Duodenal mucosa (tissue), 2 donors: ENCODE results near the gene ADD3.
A peak's percentile ranks its signal among the peaks of the same experiment; 100 is the strongest.

Experiments used
- H3K27ac ChIP-seq: one replicate; pipeline ENCODE4 v1.7.0; 2013; ENCODE audit warnings: low read depth, low read length
- H3K27me3 ChIP-seq, 2 donors: one replicate each; pipeline ENCODE4 v1.7.0; 2013; ENCODE audit warnings: low read length in 2 of 2, control low read depth in 1 of 2; ENCODE audit not compliant: insufficient read depth in 2 of 2, control insufficient read depth in 1 of 2
- H3K36me3 ChIP-seq, 2 donors: one replicate each; pipeline ENCODE4 v1.7.0; 2013; ENCODE audit warnings: low read length in 2 of 2, control low read depth in 1 of 2; ENCODE audit not compliant: insufficient read depth in 2 of 2, control insufficient read depth in 1 of 2
- H3K4me1 ChIP-seq, 2 donors: one replicate each; pipeline ENCODE4 v1.7.0; 2013; ENCODE audit warnings: low read length in 2 of 2, control low read depth in 1 of 2; ENCODE audit not compliant: insufficient read depth in 2 of 2, control insufficient read depth in 1 of 2
- H3K4me3 ChIP-seq, 2 donors: one replicate each; pipeline ENCODE4 v1.7.0; 2013; ENCODE audit warnings: low read length in 2 of 2, low read depth in 1 of 2
- H3K9ac ChIP-seq, 2 donors: one replicate each; pipeline ENCODE4 v1.7.0; 2013; ENCODE audit warnings: low read length in 2 of 2, low read depth in 1 of 2
- H3K9me3 ChIP-seq, 2 donors: one replicate each; pipeline ENCODE4 v1.7.0; 2013; ENCODE audit warnings: low read length in 2 of 2, control low read depth in 1 of 2; ENCODE audit not compliant: control insufficient read depth in 1 of 2

The ADD3 gene

DNA sequence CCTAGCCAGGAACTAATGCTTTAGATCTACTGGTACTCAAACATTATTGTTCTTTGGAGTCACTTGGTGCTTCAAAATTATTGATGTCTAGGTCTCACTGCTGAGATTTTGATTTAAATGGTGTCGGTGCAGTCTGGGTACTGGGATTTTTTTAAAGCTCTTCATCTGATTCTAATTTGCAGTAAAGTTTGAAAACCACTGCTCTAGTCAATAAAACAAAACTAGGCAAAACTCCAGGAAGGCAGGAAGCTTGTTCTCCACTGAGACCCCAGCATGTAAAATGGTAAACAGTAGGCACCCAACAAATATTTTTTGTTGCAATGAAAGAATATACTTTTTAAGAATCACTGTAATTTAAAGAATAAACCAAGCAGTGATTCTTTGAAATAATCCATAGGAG lies 49.7 kb downstream of the ADD3 start:
- Histone ChIP-seq H3K36me3 (no peaks in the 10 kb centered on the region), H3K27ac (no peak overlapping the region), H3K27me3 (no peaks in the 10 kb centered on the region), H3K9ac (no peak overlapping the region), H3K4me3 (no peak overlapping the region), H3K4me1 (peaks cover 8 to 30% of the 10 kb centered on the region in 2 donors), H3K9me3 (no peaks in the 10 kb centered on the region)

DNA sequence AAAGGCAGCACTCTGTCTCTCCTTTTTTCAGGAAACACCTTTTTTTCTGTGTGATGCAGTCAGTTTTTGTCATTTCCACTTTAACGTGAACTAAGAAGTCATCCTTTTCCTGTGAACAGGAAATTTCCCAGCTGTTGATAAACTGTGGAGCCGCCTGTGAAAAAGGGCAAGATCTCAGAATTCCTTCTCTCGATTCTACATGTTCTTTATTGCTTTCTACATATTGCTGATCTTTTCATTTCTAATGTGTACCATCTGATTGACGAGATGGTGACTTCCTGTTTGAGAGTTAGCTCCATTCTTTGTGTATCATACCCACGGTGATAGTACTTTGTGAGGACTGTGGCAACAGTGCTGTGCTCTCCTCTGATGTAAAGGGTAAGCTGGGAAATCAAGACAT lies 50.4 kb downstream of the ADD3 start:
- no peak overlapping the region for H3K4me3 ChIP-seq
- H3K4me1 ChIP-seq: peaks cover 8 to 30% of the 10 kb centered on the region in 2 donors
- no peak overlapping the region for H3K9ac ChIP-seq
- no peaks in the 10 kb centered on the region for H3K9me3 ChIP-seq
- no peaks in the 10 kb centered on the region for H3K36me3 ChIP-seq
- no peaks in the 10 kb centered on the region for H3K27me3 ChIP-seq
- no peak overlapping the region for H3K27ac ChIP-seq

- Histone ChIP-seq H3K4me1 (peaks cover 8 to 32% of the 10 kb centered on the region in 2 donors), H3K27me3 (no peaks in the 10 kb centered on the region), H3K4me3 (no peak overlapping the region), H3K36me3 (no peaks in the 10 kb centered on the region), H3K27ac (no peak overlapping the region), H3K9ac (no peak overlapping the region), H3K9me3 (no peaks in the 10 kb centered on the region)
Observed at GRCh38 chr10:110059925-110060324, 52.1 kb downstream of the ADD3 start.

GRCh38 chr10:110061687-110062086 lies 53.9 kb downstream of the ADD3 start:
- Histone ChIP-seq H3K9ac (no peak overlapping the region), H3K4me3 (no peak overlapping the region), H3K4me1 (peaks cover 4 to 25% of the 10 kb centered on the region in 2 donors), H3K27me3 (no peaks in the 10 kb centered on the region), H3K9me3 (no peaks in the 10 kb centered on the region), H3K36me3 (no peaks in the 10 kb centered on the region), H3K27ac (no peak overlapping the region)

DNA sequence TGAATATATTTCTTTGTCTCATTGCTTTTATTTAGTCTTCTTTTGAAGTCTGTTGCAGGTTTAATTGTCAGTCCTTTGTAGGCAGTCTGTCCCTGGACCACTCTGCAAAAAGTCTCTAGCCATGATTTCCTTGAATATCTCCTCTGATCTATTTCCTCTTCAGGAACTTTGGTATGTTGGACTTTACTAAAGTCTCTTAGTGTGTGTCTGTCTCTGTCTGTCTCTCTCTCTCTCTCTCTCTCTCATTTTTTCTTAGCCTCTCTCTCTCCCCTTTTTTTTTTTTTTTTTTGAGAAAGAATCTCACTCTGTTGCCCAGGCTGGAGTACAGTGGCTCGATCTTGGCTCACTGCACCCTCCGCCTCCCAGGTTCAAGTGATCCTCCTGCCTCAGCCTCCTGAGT lies 57.5 kb downstream of the ADD3 start:
- Histone ChIP-seq H3K36me3 (no peaks in the 10 kb centered on the region), H3K27ac (no peak overlapping the region), H3K9me3 (no peaks in the 10 kb centered on the region), H3K4me3 (no peak overlapping the region), H3K9ac (no peak overlapping the region), H3K4me1 (peaks cover 5 to 33% of the 10 kb centered on the region in 2 donors), H3K27me3 (no peaks in the 10 kb centered on the region)

GRCh38 chr10:110067960-110068770 lies 60.4 kb downstream of the ADD3 start:
- no peaks in the 10 kb centered on the region for H3K36me3 ChIP-seq
- H3K9ac ChIP-seq: peak overlapping the region in 1 of 2 donors; percentile 8
- no peaks in the 10 kb centered on the region for H3K9me3 ChIP-seq
- peak overlapping the region; percentile 50 for H3K27ac ChIP-seq
- H3K4me1 ChIP-seq: peaks cover 5 to 31% of the 10 kb centered on the region in 2 donors
- H3K27me3 ChIP-seq: no peaks in the 10 kb centered on the region
- no peak overlapping the region for H3K4me3 ChIP-seq

DNA sequence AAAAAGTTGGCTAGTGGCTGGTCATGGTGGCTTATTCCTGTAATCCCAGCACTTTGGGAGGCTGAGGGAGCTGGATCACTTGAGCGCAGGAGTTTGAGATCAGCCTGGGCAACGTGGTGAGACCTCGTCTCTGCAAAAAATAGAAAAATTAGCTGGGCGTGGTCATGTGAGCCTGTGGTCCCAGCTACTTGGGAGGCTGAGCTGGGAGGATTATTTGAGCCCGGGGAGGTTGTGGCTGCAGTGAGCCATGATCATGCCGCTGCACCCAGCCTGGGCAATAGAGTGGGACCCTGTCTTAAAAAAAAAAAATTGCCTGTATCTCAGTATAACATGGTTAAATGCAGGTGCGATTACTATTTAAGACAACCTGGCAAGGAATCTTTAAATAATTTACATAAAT lies 61.0 kb downstream of the ADD3 start:
- no peak overlapping the region for H3K27ac ChIP-seq
- no peak overlapping the region for H3K4me3 ChIP-seq
- no peaks in the 10 kb centered on the region for H3K27me3 ChIP-seq
- no peaks in the 10 kb centered on the region for H3K9me3 ChIP-seq
- peaks cover 5 to 34% of the 10 kb centered on the region in 2 donors for H3K4me1 ChIP-seq
- no peak overlapping the region for H3K9ac ChIP-seq
- no peaks in the 10 kb centered on the region for H3K36me3 ChIP-seq

DNA sequence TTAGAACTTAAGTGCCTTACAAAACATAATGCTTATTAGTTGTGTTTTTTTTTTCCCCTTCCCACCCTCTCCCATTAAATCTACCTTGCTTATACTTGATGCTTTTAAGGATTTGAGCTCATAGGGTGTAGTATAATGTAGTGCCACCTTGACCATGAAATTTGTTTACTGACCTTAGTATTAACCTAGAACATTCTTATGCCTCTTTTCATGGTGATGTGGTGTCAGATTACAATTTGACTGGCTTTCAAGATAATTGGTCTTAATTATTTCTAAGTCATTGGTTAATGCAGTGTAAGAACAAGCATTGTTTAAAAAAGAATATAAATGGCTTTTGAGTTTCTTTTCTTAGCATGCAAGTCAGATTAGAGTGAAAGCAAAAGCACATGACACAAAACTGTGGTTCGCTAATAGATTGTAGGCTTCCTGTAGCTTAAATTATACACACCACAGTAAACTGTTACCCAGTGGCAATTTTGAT lies 61.8 kb downstream of the ADD3 start:
- Histone ChIP-seq H3K4me1 (peaks cover 5 to 36% of the 10 kb centered on the region in 2 donors), H3K27ac (no peak overlapping the region), H3K36me3 (no peaks in the 10 kb centered on the region), H3K27me3 (no peaks in the 10 kb centered on the region), H3K9ac (no peak overlapping the region), H3K9me3 (no peaks in the 10 kb centered on the region), H3K4me3 (no peak overlapping the region)

- Histone ChIP-seq H3K4me3 (no peak overlapping the region), H3K9me3 (no peaks in the 10 kb centered on the region), H3K27ac (no peak overlapping the region), H3K4me1 (peaks cover 34 to 54% of the 10 kb centered on the region in 2 donors), H3K27me3 (no peaks in the 10 kb centered on the region), H3K36me3 (no peaks in the 10 kb centered on the region), H3K9ac (no peak overlapping the region)
Observed at GRCh38 chr10:110073896-110074295, 66.1 kb downstream of the ADD3 start.

- peak overlapping the region in 1 of 2 donors; percentile 2 for H3K4me3 ChIP-seq
- no peaks in the 10 kb centered on the region for H3K27me3 ChIP-seq
- H3K27ac ChIP-seq: no peak overlapping the region
- no peak overlapping the region for H3K9ac ChIP-seq
- no peaks in the 10 kb centered on the region for H3K36me3 ChIP-seq
- H3K9me3 ChIP-seq: no peaks in the 10 kb centered on the region
- H3K4me1 ChIP-seq: peaks cover 34 to 52% of the 10 kb centered on the region in 2 donors
Observed at GRCh38 chr10:110074298-110074697, 66.5 kb downstream of the ADD3 start.
